ENCODE data around the gene TRAFD1. TPM values are rescaled to one million over a fixed set of nuclear protein-coding genes. Genes with fewer than 3 reads are reported as not detected.

TRAFD1 gene
- total and polyA plus RNA-seq, 2 experiments from 2014 or later, result 17.4 to 30.4 TPM

GRCh38 chr12:112091563-112091962 is 33.8 kb upstream of the TRAFD1 start:
- Histone ChIP-seq H3F3A (replicated peaks; ENCODE audit: low read depth) (0 out of 2 replicates have a peak, but pooled peaks cover 4% of the 10 kb centered on the region), H3K36me3 (ENCODE audit: insufficient read depth) (peaks cover 43% of the 10 kb centered on the region), H3K27me3 (ENCODE audit: insufficient read depth) (no peaks in the 10 kb centered on the region), H3K4me2 (no peak overlapping the region), H3K79me2 (replicated peaks; ENCODE audit: insufficient read depth) (peaks cover 97% of the 10 kb centered on the region), H3K27ac (ENCODE audit: low read depth) (no peak overlapping the region), H4K20me1 (replicated peaks; ENCODE audit: insufficient read depth) (peaks cover 40% of the 10 kb centered on the region), H3K9me2 (ENCODE audit: insufficient read depth) (no peaks in the 10 kb centered on the region), H3K4me3 (no peak overlapping the region), H2AFZ (no peak overlapping the region), H3K4me1 (ENCODE audit: insufficient read depth) (no peaks in the 10 kb centered on the region)
- DNase-seq (ENCODE audit: low spot score) (no peak), ATAC-seq (no peak)
- Mint-ChIP-seq H3K4me3 (no peak overlapping the region), H3K9me3 (no peaks in the 10 kb centered on the region), H3K27ac (no peak overlapping the region; the same call in 1 of the 2 replicates), H3K36me3 (ENCODE audit: low read depth) (peaks cover 71% of the 10 kb centered on the region), H3K27me3 (ENCODE audit: insufficient read depth, low read depth, poor library complexity) (no peaks in the 10 kb centered on the region), H3K4me1 (peaks cover 7% of the 10 kb centered on the region; the same call in 2 of the 3 replicates)
- TF ChIP-seq CREB1 (CRISPR knock-in tag; IDR thresholded peaks at IDR 0.05; ENCODE audit: low read depth), result no peak
- TF ChIP-seq, protein P1, sequence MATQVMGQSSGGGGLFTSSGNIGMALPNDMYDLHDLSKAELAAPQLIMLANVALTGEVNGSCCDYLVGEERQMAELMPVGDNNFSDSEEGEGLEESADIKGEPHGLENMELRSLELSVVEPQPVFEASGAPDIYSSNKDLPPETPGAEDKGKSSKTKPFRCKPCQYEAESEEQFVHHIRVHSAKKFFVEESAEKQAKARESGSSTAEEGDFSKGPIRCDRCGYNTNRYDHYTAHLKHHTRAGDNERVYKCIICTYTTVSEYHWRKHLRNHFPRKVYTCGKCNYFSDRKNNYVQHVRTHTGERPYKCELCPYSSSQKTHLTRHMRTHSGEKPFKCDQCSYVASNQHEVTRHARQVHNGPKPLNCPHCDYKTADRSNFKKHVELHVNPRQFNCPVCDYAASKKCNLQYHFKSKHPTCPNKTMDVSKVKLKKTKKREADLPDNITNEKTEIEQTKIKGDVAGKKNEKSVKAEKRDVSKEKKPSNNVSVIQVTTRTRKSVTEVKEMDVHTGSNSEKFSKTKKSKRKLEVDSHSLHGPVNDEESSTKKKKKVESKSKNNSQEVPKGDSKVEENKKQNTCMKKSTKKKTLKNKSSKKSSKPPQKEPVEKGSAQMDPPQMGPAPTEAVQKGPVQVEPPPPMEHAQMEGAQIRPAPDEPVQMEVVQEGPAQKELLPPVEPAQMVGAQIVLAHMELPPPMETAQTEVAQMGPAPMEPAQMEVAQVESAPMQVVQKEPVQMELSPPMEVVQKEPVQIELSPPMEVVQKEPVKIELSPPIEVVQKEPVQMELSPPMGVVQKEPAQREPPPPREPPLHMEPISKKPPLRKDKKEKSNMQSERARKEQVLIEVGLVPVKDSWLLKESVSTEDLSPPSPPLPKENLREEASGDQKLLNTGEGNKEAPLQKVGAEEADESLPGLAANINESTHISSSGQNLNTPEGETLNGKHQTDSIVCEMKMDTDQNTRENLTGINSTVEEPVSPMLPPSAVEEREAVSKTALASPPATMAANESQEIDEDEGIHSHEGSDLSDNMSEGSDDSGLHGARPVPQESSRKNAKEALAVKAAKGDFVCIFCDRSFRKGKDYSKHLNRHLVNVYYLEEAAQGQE (IDR thresholded peaks at IDR 0.05; ENCODE audit: unreplicated experiment), result no peak
- TF ChIP-seq, protein P2, sequence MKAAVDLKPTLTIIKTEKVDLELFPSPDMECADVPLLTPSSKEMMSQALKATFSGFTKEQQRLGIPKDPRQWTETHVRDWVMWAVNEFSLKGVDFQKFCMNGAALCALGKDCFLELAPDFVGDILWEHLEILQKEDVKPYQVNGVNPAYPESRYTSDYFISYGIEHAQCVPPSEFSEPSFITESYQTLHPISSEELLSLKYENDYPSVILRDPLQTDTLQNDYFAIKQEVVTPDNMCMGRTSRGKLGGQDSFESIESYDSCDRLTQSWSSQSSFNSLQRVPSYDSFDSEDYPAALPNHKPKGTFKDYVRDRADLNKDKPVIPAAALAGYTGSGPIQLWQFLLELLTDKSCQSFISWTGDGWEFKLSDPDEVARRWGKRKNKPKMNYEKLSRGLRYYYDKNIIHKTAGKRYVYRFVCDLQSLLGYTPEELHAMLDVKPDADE (IDR thresholded peaks at IDR 0.05), result no peak
- TF ChIP-seq ZNF331 (CRISPR knock-in tag; IDR thresholded peaks at IDR 0.05; ENCODE audit: low read depth), result no peak
- no peak for TF ChIP-seq ZNF114 (CRISPR knock-in tag; IDR thresholded peaks at IDR 0.05)
- no peak for TF ChIP-seq NANOG (IDR thresholded peaks at IDR 0.05; ENCODE audit: borderline replicate concordance)
- TF ChIP-seq POLR2AphosphoS5 (IDR thresholded peaks at IDR 0.05; ENCODE audit: low read depth), result no peak
- no peak for TF ChIP-seq EZH2 (IDR thresholded peaks at IDR 0.05; ENCODE audit: low read depth, unreplicated experiment)
- no peak for TF ChIP-seq STAT1 (IDR thresholded peaks at IDR 0.05; ENCODE audit: unreplicated experiment)
- no peak for TF ChIP-seq JUNB (IDR thresholded peaks at IDR 0.05; ENCODE audit: unreplicated experiment)
- TF ChIP-seq EZH2phosphoT487 (IDR thresholded peaks at IDR 0.05; ENCODE audit: unreplicated experiment), result no peak
- TF ChIP-seq, protein P3, sequence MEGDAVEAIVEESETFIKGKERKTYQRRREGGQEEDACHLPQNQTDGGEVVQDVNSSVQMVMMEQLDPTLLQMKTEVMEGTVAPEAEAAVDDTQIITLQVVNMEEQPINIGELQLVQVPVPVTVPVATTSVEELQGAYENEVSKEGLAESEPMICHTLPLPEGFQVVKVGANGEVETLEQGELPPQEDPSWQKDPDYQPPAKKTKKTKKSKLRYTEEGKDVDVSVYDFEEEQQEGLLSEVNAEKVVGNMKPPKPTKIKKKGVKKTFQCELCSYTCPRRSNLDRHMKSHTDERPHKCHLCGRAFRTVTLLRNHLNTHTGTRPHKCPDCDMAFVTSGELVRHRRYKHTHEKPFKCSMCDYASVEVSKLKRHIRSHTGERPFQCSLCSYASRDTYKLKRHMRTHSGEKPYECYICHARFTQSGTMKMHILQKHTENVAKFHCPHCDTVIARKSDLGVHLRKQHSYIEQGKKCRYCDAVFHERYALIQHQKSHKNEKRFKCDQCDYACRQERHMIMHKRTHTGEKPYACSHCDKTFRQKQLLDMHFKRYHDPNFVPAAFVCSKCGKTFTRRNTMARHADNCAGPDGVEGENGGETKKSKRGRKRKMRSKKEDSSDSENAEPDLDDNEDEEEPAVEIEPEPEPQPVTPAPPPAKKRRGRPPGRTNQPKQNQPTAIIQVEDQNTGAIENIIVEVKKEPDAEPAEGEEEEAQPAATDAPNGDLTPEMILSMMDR (conservative IDR thresholded peaks at IDR 0.05; ENCODE audit: low read depth in 2 of 2), result no peak
- TF ChIP-seq, protein P4, sequence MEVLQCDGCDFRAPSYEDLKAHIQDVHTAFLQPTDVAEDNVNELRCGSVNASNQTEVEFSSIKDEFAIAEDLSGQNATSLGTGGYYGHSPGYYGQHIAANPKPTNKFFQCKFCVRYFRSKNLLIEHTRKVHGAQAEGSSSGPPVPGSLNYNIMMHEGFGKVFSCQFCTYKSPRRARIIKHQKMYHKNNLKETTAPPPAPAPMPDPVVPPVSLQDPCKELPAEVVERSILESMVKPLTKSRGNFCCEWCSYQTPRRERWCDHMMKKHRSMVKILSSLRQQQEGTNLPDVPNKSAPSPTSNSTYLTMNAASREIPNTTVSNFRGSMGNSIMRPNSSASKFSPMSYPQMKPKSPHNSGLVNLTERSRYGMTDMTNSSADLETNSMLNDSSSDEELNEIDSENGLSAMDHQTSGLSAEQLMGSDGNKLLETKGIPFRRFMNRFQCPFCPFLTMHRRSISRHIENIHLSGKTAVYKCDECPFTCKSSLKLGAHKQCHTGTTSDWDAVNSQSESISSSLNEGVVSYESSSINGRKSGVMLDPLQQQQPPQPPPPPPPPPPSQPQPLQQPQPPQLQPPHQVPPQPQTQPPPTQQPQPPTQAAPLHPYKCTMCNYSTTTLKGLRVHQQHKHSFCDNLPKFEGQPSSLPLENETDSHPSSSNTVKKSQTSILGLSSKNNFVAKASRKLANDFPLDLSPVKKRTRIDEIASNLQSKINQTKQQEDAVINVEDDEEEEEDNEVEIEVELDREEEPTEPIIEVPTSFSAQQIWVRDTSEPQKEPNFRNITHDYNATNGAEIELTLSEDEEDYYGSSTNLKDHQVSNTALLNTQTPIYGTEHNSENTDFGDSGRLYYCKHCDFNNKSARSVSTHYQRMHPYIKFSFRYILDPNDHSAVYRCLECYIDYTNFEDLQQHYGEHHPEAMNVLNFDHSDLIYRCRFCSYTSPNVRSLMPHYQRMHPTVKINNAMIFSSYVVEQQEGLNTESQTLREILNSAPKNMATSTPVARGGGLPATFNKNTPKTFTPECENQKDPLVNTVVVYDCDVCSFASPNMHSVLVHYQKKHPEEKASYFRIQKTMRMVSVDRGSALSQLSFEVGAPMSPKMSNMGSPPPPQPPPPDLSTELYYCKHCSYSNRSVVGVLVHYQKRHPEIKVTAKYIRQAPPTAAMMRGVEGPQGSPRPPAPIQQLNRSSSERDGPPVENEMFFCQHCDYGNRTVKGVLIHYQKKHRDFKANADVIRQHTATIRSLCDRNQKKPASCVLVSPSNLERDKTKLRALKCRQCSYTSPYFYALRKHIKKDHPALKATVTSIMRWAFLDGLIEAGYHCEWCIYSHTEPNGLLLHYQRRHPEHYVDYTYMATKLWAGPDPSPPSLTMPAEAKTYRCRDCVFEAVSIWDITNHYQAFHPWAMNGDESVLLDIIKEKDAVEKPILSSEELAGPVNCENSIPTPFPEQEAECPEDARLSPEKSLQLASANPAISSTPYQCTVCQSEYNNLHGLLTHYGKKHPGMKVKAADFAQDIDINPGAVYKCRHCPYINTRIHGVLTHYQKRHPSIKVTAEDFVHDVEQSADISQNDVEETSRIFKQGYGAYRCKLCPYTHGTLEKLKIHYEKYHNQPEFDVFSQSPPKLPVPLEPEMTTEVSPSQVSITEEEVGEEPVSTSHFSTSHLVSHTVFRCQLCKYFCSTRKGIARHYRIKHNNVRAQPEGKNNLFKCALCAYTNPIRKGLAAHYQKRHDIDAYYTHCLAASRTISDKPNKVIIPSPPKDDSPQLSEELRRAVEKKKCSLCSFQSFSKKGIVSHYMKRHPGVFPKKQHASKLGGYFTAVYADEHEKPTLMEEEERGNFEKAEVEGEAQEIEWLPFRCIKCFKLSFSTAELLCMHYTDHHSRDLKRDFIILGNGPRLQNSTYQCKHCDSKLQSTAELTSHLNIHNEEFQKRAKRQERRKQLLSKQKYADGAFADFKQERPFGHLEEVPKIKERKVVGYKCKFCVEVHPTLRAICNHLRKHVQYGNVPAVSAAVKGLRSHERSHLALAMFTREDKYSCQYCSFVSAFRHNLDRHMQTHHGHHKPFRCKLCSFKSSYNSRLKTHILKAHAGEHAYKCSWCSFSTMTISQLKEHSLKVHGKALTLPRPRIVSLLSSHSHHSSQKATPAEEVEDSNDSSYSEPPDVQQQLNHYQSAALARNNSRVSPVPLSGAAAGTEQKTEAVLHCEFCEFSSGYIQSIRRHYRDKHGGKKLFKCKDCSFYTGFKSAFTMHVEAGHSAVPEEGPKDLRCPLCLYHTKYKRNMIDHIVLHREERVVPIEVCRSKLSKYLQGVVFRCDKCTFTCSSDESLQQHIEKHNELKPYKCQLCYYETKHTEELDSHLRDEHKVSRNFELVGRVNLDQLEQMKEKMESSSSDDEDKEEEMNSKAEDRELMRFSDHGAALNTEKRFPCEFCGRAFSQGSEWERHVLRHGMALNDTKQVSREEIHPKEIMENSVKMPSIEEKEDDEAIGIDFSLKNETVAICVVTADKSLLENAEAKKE (CRISPR knock-in tag; IDR thresholded peaks at IDR 0.05), result no peak
